PFSK-1 (cell line): ENCODE measurements around the gene OSBPL3.

Experiments used
- REST ChIP-seq, 2 experiments: IDR thresholded peaks; 2 replicates each; pipeline versions ENCODE4 v1.6.1 to v1.8.0; 2011 to 2012; ENCODE audit warnings: low read depth in 2 of 2, low read length in 2 of 2, control low read depth in 1 of 2, inconsistent platforms in 1 of 2, mild to moderate bottlenecking in 1 of 2, moderate library complexity in 1 of 2; ENCODE audit not compliant: insufficient read depth in 1 of 2
- TAF1 ChIP-seq: IDR thresholded peaks from 2 replicates; pipeline ENCODE4 v1.6.1; 2012; ENCODE audit warnings: low read length, control low read depth, borderline replicate concordance; ENCODE audit not compliant: insufficient read depth

GRCh38 chr7:24847754-24848153 lies 132.2 kb downstream of the OSBPL3 start:
- no peak for TF ChIP-seq REST (IDR thresholded peaks at IDR 0.05; ENCODE audit: insufficient read depth in 1 of 2, low read depth in 2 of 2, low read length in 2 of 2)
- TF ChIP-seq TAF1, result no peak
